ENCODE results near the gene FRMD4A.
A peak's percentile ranks its signal among the peaks of the same experiment; 100 is the strongest.

Gene FRMD4A

GRCh38 chr10:14124941-14125340, 205.8 kb downstream of the FRMD4A start:
- no peak overlapping the region for H3K4me3 Mint-ChIP-seq
- peaks cover 3% of the 10 kb centered on the region for H3K36me3 Mint-ChIP-seq (ENCODE audit: insufficient read depth)
- DNase-seq, result no peak
- peaks cover 20 to 28% of the 10 kb centered on the region in 2 donors for H3K27me3 Mint-ChIP-seq
- no peaks in the 10 kb centered on the region for H3K9me3 Mint-ChIP-seq
- H3K4me1 Mint-ChIP-seq (ENCODE audit: low read depth in 2 of 2), result no peaks in the 10 kb centered on the region
- no peak overlapping the region for H3K27ac Mint-ChIP-seq
- ATAC-seq (replicated peaks), result no peak

GRCh38 chr10:14123139-14123538, 207.6 kb downstream of the FRMD4A start:
- Mint-ChIP-seq H3K4me1 (ENCODE audit: low read depth in 2 of 2) (peaks cover 2 to 5% of the 10 kb centered on the region in 2 donors), H3K9me3 (no peaks in the 10 kb centered on the region), H3K36me3 (ENCODE audit: insufficient read depth) (peaks cover 3% of the 10 kb centered on the region), H3K27me3 (peaks cover 16 to 28% of the 10 kb centered on the region in 2 donors), H3K4me3 (no peak overlapping the region), H3K27ac (no peak overlapping the region)
- ATAC-seq (replicated peaks) (no peak), DNase-seq (no peak)

- Mint-ChIP-seq H3K4me1 (ENCODE audit: low read depth in 2 of 2) (peaks cover 2 to 5% of the 10 kb centered on the region in 2 donors), H3K4me3 (no peak overlapping the region), H3K27ac (no peak overlapping the region), H3K36me3 (ENCODE audit: insufficient read depth) (peaks cover 3% of the 10 kb centered on the region), H3K9me3 (no peaks in the 10 kb centered on the region), H3K27me3 (peaks cover 0 to 14% of the 10 kb centered on the region in 2 donors)
- DNase-seq (no peak), ATAC-seq (replicated peaks) (no peak)
Observed at GRCh38 chr10:14120812-14121211, 209.9 kb downstream of the FRMD4A start.

- no peaks in the 10 kb centered on the region for H3K9me3 Mint-ChIP-seq
- peaks cover 2 to 5% of the 10 kb centered on the region in 2 donors for H3K4me1 Mint-ChIP-seq (ENCODE audit: low read depth in 2 of 2)
- no peaks in the 10 kb centered on the region for H3K36me3 Mint-ChIP-seq (ENCODE audit: insufficient read depth)
- ATAC-seq (replicated peaks), result peak; percentile 56
- peak overlapping the region in 1 of 2 donors; percentile 39 for H3K27ac Mint-ChIP-seq
- no peak overlapping the region for H3K4me3 Mint-ChIP-seq
- DNase-seq, result no peak
- peaks cover 6 to 8% of the 10 kb centered on the region in 2 donors for H3K27me3 Mint-ChIP-seq
Observed at GRCh38 chr10:14118953-14119352, 211.8 kb downstream of the FRMD4A start.

GRCh38 chr10:14116837-14117236, 213.9 kb downstream of the FRMD4A start:
- Mint-ChIP-seq H3K4me1 (ENCODE audit: low read depth in 2 of 2) (peaks cover 2 to 5% of the 10 kb centered on the region in 2 donors), H3K9me3 (no peaks in the 10 kb centered on the region), H3K27ac (no peak overlapping the region), H3K4me3 (no peak overlapping the region), H3K36me3 (ENCODE audit: insufficient read depth) (no peaks in the 10 kb centered on the region), H3K27me3 (peaks cover 6 to 10% of the 10 kb centered on the region in 2 donors)
- ATAC-seq (replicated peaks), result no peak
- no peak for DNase-seq

- Mint-ChIP-seq H3K36me3 (ENCODE audit: insufficient read depth) (no peaks in the 10 kb centered on the region), H3K4me3 (no peak overlapping the region), H3K27ac (no peak overlapping the region), H3K9me3 (no peaks in the 10 kb centered on the region), H3K27me3 (peaks cover 9 to 18% of the 10 kb centered on the region in 2 donors), H3K4me1 (ENCODE audit: low read depth in 2 of 2) (peaks cover 2 to 5% of the 10 kb centered on the region in 2 donors)
- no peak for DNase-seq
- no peak for ATAC-seq (replicated peaks)
Observed at GRCh38 chr10:14116021-14116420, 214.7 kb downstream of the FRMD4A start.

- Mint-ChIP-seq H3K27ac (no peak overlapping the region), H3K4me1 (ENCODE audit: low read depth in 2 of 2) (peaks cover 2 to 5% of the 10 kb centered on the region in 2 donors), H3K4me3 (no peak overlapping the region), H3K27me3 (peaks cover 18 to 22% of the 10 kb centered on the region in 2 donors), H3K36me3 (ENCODE audit: insufficient read depth) (no peaks in the 10 kb centered on the region), H3K9me3 (no peaks in the 10 kb centered on the region)
- ATAC-seq (replicated peaks) (no peak), DNase-seq (no peak)
Observed at GRCh38 chr10:14114791-14115190, 215.9 kb downstream of the FRMD4A start.

GRCh38 chr10:14112056-14112455, 218.7 kb downstream of the FRMD4A start:
- no peak for DNase-seq
- Mint-ChIP-seq H3K27me3 (peaks cover 24 to 41% of the 10 kb centered on the region in 2 donors), H3K36me3 (ENCODE audit: insufficient read depth) (no peaks in the 10 kb centered on the region), H3K4me3 (no peak overlapping the region), H3K9me3 (no peaks in the 10 kb centered on the region), H3K4me1 (ENCODE audit: low read depth in 2 of 2) (no peaks in the 10 kb centered on the region), H3K27ac (no peak overlapping the region)
- no peak for ATAC-seq (replicated peaks)

GRCh38 chr10:14111208-14111607, 219.5 kb downstream of the FRMD4A start:
- ATAC-seq (replicated peaks) (no peak), DNase-seq (no peak)
- no peaks in the 10 kb centered on the region for H3K36me3 Mint-ChIP-seq (ENCODE audit: insufficient read depth)
- H3K9me3 Mint-ChIP-seq, result peaks cover 0 to 4% of the 10 kb centered on the region in 2 donors
- peaks cover 33 to 49% of the 10 kb centered on the region in 2 donors for H3K27me3 Mint-ChIP-seq
- no peak overlapping the region for H3K27ac Mint-ChIP-seq
- no peaks in the 10 kb centered on the region for H3K4me1 Mint-ChIP-seq (ENCODE audit: low read depth in 2 of 2)
- no peak overlapping the region for H3K4me3 Mint-ChIP-seq

- no peak for DNase-seq
- Mint-ChIP-seq H3K9me3 (peaks cover 3 to 12% of the 10 kb centered on the region in 2 donors), H3K4me3 (no peak overlapping the region), H3K4me1 (ENCODE audit: low read depth in 2 of 2) (no peaks in the 10 kb centered on the region), H3K27ac (no peak overlapping the region), H3K27me3 (peaks cover 42 to 57% of the 10 kb centered on the region in 2 donors), H3K36me3 (ENCODE audit: insufficient read depth) (no peaks in the 10 kb centered on the region)
- no peak for ATAC-seq (replicated peaks)
Observed at GRCh38 chr10:14106828-14107227, 223.9 kb downstream of the FRMD4A start.

GRCh38 chr10:14102056-14102455, 228.7 kb downstream of the FRMD4A start:
- no peak overlapping the region for H3K4me3 Mint-ChIP-seq
- H3K9me3 Mint-ChIP-seq, result peaks cover 3 to 12% of the 10 kb centered on the region in 2 donors
- H3K27me3 Mint-ChIP-seq, result peaks cover 32 to 40% of the 10 kb centered on the region in 2 donors
- no peaks in the 10 kb centered on the region for H3K4me1 Mint-ChIP-seq (ENCODE audit: low read depth in 2 of 2)
- H3K27ac Mint-ChIP-seq, result no peak overlapping the region
- H3K36me3 Mint-ChIP-seq (ENCODE audit: insufficient read depth), result no peaks in the 10 kb centered on the region
- no peak for ATAC-seq (replicated peaks)
- no peak for DNase-seq

GRCh38 chr10:14099885-14100284, 230.8 kb downstream of the FRMD4A start:
- ATAC-seq (replicated peaks) (no peak), DNase-seq (no peak)
- no peak overlapping the region for H3K27ac Mint-ChIP-seq
- H3K9me3 Mint-ChIP-seq, result peaks cover 3 to 7% of the 10 kb centered on the region in 2 donors
- H3K4me3 Mint-ChIP-seq, result no peak overlapping the region
- H3K27me3 Mint-ChIP-seq, result peaks cover 17 to 29% of the 10 kb centered on the region in 2 donors
- no peaks in the 10 kb centered on the region for H3K4me1 Mint-ChIP-seq (ENCODE audit: low read depth in 2 of 2)
- H3K36me3 Mint-ChIP-seq (ENCODE audit: insufficient read depth), result no peaks in the 10 kb centered on the region

- no peak for ATAC-seq (replicated peaks)
- Mint-ChIP-seq H3K4me1 (ENCODE audit: low read depth in 2 of 2) (no peaks in the 10 kb centered on the region), H3K4me3 (no peak overlapping the region), H3K9me3 (no peaks in the 10 kb centered on the region), H3K27me3 (peaks cover 6 to 7% of the 10 kb centered on the region in 2 donors), H3K36me3 (ENCODE audit: insufficient read depth) (no peaks in the 10 kb centered on the region), H3K27ac (no peak overlapping the region)
- DNase-seq, result no peak
Observed at GRCh38 chr10:14093730-14094484, 236.8 kb downstream of the FRMD4A start.

GRCh38 chr10:14092799-14093198, 237.9 kb downstream of the FRMD4A start:
- no peaks in the 10 kb centered on the region for H3K9me3 Mint-ChIP-seq
- no peak overlapping the region for H3K27ac Mint-ChIP-seq
- ATAC-seq (replicated peaks), result no peak
- DNase-seq, result no peak
- peaks cover 0 to 4% of the 10 kb centered on the region in 2 donors for H3K27me3 Mint-ChIP-seq
- H3K36me3 Mint-ChIP-seq (ENCODE audit: insufficient read depth), result no peaks in the 10 kb centered on the region
- H3K4me3 Mint-ChIP-seq, result no peak overlapping the region
- H3K4me1 Mint-ChIP-seq (ENCODE audit: low read depth in 2 of 2), result no peaks in the 10 kb centered on the region
